Effector CD4-positive, alpha-beta T cell (primary cell): Measurements from ENCODE around the gene HPX.

Experiments
- DNase-seq: peaks from one replicate; pipeline ENCODE4 v3.0.0-alpha.2; 2020

The HPX gene

DNA sequence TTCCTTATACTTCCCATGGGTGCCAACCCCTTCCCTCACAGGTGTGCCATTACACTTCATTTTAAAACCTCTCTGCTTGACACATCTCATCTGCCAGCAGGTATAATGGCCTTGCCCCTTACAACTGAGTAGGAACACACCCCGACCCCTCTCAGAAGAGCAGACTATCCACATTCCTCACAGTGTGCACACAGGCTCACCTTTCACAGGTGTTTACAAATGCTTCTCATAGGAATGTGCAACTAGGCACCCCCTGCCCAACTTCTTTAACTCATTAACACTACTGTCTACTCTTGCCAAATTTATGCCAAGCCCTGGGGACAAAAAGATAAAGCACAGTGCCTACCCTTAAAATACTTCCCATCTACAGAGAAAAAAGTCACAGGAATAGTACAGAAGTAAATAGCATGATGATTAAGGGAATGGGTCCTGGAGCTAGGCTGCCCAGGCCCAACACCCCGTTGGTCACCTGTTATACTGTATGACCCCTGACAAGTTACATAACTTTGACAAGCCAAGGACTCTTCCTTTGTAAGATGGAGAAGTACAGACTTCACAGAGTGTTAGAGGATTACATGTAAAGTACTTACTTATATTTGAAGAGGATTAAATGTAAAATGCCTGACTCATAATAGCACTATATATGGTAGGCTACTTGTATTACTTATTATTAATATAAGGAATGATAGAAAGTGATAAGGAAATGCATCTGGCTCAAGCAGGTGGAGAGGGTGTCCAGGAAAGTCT is 17.7 kb upstream of the HPX start:
- no peak for DNase-seq

DNA sequence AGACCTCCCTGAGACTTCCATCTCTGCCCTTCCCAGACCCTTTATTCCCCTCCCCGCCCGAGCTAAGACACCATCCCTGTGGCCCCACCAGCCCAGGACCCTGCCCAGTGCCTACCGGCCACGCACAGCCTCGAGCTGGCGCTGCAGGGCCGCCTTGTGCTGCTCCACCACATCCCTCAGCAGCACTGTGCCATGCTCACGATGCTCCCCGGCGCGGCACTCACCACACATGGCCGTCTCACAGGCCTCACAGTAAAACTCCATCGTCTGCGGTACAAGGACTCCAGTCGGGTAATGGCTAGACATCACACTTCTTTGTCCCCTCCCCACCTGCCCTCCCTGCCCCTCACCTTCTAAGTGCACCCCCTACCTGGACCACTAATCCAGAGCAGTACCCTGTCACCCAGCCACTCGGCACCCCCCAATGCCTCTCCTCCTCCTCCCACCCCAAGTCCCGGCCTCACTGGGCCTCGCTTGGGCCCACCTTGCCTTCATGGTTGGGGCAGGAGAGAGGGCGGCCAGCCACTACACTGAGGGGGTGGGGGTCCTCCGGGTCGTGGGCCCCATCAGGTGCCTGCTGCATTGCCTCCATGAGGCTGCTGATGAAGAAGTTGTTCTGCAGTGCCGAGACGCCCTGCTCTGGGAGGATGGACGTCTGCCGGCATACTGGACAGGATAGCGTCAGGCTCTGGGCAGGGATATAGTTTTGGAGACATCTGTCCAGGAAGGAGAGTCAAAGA is 17.0 kb upstream of the HPX start:
- no peak for DNase-seq

DNA sequence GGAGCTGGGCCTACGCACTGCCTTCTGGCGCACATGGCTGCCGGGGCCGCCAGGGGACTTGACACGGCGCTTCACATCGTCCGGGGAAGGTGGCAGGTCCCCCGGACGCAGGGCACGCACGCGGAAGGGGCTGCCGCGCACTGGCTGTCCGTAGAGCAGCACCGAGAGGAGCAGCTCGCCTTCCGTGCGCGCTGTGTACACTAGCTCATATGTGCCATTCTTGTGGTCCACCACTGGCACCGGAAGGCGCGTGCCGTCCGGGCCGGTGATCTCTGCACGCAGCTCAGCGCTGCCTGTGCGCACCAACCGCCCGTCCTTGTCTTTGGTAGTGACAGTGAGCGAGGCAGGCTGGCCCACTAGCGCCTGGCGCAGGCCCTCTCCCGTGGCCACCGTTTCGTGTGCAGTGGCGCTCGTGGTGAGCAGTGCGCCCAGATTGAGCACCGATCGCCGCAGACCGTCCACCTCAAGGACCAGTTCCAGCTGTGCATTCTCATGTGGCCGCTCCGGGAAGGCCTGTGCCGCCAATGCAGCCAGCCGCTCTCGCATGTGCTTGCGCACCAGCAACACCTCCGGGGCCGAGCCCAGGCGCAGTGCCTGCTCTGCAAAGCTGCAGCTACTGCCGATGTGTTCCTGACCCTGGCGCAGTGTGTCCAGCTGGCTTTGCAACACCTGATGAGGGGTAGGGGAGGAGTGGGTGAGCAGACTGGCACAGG is 15.7 kb upstream of the HPX start:
- DNase-seq, result no peak

DNA sequence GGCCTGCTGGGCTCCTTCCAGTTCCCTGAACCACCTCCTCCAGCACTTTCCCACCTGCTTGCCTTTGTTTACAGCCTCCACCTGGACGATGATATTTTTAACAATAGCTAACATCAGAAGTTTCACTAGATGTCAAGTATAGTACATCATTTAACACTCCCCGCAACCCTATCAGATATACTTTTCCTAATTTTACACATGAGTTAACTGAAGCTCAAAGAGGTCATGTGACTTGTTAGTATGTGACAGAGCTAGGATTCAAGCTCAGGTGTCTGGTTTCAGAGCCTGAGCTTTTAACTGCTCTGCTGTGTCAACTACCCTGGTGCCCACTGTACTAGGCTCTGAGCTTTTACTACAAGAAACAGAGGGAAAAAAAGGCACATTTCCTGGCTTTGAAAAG is 14.3 kb upstream of the HPX start:
- DNase-seq, result no peak

DNA sequence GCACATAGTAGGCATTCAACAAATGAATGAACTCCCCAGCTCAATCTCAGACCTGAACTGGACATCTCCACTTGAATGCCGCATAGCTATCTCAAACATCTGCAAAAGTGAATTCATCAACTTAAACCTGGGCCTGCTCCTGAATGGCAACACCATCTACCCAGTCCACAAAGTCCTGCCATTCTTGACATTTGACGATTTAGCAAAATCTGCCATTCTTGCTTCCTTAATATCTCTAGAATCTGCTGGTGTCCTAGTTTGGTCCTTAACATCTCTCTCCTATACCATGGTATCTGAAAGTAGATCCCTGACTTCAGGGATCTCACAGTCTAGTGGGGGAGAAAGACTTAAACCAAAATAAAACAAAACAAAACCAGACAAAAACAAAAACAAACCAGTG is 12.4 kb upstream of the HPX start:
- DNase-seq, result no peak

DNA sequence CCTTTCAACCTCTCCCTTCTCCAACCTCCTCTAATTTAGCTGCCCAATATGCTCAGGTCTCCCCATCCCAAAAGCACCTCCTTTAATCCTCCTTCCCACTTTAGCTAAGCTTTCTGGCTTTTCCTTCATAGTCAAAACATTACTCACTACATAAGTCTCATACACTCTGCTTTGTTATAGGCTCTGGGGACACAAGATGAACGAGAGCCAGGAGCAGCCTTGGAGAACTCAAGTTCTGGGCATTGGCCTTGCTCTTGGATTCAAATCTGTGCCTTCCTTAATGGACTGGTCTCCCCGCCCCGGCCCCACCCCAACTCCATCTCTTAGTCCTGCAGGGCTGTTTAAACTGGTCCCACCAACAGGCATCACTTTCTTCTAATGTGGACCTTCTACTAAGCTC is 11.4 kb upstream of the HPX start:
- no peak for DNase-seq

DNA sequence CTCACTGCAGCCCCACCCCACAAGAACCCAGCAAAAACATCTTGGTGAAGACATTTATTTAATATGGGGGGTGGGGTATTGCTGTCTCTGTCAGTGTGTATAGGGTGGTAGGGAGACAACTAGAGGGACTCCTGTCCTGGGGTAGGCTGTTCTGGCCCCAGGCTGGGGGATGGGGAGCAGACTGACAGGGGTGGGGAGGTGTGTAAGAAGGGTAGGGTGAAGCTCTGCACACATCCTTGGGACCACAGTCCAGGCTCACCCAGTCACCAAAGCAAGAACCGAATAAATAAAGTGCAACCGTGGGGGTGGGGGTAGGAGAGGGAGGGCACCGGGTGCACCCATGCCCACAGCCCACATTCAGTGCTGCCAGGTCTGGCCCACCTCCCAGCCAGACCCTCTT is 7.8 kb upstream of the HPX start:
- no peak for DNase-seq

DNA sequence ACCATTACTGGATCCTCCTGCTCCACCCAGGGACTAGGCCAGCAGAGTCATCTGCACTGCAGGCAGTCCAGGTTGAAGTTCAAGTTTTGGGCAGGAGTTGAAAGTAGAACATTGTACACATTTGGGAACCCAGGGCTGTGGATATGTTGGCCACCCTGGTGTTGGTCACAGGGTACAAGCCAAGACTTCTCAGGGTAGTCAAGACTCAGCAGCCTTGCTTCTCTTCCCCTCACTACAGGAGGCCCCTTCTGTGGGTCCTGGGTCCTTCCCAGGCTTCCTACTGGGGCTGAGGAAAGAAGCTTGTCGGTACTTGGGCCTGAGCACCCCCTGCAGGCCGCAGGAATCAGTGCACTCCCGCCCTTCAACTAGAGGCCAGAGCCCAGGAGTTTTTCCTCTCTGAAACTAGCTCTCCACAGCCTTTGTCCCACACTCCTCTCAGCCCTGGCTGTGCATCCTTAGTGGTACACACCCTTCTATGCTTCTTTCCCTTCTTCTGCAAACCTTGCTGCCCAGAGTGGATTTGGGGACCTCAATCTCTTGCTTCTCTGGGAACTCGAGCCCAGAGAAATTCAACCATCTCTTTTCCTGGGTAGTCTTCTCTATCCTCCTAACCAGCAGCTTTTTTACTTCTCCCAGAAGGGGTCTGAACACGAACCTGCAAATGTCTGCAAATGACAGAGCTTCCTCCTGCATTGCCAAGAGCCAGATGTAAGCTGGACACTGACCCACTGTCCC is 2.6 kb upstream of the HPX start:
- DNase-seq, result peak; percentile 35

DNA sequence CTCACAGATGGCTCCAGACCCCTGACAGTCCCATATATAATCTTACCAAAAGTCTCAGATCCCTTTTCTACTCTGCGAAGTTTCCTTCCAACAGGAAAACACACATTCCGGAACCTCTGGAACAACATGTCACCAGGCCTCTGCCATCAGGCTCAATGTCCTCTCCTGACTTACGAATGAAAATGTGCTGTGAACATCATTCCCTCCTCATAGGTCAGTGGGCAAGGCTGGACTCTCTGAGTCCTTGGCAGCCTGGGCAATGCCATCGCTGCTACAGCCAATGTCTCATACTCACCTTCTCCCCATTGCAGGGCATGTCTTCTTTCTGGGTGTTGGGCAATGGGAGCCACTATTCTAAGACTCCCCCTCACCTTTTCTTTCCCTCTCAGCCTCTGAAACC is 1.7 kb upstream of the HPX start:
- no peak for DNase-seq

DNA sequence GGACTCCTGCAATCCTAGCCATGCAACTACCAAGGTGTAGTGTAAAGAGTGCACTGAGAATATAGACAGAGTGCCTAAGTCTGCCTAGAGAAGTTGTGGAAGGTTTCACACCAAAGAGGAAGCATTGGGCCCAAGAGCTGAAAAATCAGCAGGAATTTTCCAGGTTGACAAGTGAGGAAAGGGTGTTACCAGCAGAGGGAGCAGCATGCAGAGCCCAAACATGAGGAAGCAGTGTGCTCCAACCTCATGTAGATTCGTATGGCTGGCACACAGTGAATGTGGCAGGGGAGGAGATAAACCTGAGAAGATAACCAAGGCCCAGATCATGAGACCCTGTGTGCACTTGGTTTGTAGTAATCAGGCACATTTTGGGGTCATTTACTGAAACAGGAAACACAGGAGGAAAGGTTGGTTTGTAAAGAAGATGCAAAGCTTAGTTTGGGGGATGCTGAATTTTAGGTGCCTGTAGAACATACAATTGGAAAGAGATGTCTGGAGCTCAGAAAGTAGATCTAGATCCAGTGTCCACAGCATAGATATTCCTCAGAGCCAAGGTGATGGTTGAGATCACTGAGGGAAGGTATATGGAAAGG is 1.7 kb downstream of the HPX start:
- DNase-seq, result no peak

DNA sequence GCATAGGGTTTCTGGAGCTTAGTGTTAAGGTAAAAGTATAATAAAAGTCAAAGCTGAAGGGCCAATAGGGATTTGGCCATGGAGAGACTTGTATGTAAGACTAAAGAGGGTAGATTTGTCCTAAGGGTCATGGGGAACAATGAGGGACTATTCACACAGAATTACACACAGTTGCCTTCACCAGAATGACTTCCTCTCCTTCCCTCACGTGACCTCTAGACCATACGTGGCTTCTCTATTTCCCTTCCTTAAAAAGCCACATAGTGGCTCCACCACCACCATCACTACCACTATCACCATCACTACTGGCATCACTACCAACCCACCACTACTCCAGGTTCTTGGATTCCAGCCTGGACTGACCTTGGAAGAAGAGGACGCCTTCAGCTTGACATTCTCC is 2.8 kb downstream of the HPX start:
- DNase-seq, result no peak

DNA sequence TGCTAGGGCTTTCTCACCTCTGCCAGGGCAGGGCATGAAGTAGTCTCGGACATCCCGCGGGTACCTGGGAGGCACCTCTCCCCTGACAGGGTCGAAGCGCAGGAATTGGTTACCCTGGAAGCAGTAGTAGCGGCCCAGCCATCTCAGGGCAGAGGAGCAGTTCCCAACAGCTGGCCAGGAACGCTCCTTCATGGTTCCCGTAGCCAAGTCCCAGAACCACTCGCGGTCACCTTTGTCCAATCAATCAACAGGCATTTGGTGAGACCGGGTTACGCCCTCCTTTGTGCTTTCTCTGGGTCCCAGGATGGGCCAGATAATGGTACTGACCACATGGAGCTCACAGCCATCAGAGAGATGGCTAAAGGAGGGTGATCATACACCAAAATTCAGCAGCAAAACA is 3.4 kb downstream of the HPX start:
- no peak for DNase-seq

DNA sequence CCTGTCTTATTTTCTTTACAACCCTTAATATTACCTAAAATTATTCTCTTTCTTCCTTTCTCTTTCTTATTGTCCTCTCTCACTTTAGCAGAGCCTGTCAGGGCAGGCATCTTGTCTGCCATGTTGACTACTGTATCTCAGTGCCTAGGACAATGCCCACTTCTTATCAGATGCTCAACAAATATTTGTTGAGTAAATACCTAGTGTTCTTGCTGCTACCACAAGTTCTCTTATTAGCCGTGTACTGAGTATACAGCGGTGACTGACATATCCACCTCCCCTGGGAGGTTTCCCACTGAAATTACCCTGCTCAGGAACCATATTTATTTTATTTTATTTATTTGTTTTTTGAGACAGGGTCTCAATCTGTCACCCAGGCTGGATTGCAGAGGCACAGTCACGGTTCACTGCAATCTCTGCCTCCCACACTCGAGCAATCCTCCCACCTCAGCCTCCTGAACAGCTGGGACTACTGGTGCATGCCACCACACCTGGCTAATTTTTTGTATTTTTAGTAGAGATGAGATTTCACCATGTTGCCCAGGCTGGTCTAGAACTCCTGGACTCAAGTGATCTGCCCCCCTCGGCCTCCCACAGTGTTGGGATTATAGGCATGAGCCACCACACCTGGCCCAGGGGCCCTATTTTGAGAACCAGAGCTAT is 6.7 kb downstream of the HPX start:
- DNase-seq, result no peak

DNA sequence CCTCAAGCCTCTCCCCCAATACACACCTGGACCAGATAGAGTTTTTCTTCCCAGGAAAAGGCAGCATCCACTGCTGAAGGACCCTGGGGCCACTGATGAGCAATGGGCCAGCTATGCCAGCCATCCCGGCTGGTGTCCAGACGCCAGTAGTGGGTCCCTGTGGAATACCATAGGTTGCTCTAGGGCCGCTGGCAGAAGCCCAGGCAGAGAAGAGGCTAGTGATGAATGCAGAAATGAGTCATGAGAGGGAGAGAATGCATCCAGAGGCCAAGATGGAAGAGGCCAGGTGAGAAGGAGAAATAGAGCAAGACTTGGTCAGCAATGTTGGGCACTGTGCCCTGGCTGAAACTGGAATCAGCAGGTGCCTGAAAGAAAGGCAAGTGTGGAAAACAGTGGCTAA is 8.9 kb downstream of the HPX start:
- DNase-seq, result no peak

DNA sequence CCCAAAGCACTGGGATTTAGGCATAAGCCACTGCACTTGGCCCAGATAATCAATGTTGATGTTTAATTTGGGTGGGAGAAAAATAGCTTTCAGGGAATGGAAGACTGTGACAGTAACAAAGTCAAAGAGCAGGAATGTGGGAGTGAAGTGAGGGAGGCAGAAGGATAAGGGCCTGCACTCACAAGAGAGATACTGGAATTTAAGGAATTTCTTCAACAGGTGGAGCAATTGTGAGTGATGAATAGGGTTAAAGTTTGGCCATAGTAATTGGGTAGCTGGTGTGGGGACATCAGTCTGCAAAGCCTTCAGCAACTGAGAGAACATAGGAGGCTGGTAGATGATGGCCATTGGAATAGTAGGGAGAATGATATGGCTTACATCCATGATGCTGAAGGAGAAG is 13.3 kb downstream of the HPX start:
- no peak for DNase-seq

DNA sequence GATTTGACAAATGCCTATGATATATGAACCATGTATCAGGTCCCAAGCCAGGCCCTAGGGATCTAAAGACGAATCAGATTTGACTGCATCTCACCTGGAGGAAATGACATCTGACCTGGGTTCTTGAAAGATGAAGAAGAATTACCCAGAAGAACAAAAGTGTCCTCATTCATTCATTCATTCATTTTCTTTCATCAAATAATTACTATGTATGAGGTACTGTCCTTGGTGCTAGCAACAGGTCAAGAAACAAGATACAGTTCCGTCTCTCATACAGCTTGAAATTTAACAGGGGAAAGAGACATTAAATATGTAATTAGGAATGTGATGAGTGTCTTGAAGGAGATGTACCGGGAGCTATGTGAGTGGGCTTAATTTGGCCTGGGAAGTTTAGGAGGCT is 20.1 kb downstream of the HPX start:
- DNase-seq, result no peak

DNA sequence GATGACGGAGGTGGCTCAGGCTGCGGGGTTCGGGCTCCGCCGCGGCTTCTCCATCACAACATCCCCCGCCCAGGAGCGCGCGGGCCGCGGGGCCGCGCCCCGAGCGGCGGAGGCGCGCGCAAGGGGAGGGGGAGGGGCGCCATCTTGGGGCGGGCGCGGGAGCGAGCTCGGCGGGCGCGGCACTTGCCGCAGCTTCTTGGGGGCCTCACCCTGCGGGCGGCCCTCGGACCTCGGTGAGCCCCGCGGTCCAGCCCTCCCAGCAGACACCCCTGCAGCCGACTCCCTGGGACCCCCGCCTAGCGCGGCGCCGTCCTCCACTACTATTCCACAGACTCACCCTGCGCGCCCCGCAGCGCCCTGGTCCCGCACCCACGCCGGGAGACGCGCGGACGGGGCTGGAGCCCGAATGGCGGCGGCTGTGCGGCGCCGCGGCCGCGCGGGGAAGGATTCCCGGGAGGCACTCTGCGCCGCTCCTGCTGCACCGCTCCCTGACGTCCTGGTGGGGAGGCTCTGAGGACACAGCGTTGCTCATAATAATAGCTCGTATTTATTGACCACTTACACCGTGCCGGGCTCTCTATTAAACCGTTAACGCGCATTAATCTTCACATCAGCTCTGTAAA is 21.7 kb downstream of the HPX start, which contains the start of gene APBB1:
Gene APBB1 (minus strand): TSS at position 86 of the 623 bp plus-strand sequence. CDS start 7,747 bp downstream, outside the sequence.
- DNase-seq, result peak; percentile 64

DNA sequence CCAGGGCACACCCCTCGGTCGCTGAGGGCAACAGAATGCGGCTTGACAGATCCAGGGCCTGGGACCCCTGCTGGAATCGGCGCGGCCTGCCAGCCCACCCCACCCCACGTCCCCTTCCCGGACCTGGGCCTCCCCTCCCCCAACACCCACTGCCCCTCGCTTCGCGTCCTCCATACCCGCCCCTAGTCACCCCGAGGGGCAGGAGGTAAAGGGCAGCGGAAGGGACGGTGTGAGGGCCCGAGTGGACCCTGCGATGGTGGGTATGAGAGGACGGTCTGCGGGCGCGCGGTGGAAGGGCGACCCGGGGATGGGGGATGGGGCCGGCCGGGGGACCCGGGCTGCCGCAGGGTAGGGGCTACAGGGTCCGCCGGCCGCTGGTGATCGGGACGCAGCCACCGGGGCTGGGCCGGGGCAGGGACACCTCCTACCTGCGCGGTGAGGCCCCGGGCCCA is 22.2 kb downstream of the HPX start:
- no peak for DNase-seq

DNA sequence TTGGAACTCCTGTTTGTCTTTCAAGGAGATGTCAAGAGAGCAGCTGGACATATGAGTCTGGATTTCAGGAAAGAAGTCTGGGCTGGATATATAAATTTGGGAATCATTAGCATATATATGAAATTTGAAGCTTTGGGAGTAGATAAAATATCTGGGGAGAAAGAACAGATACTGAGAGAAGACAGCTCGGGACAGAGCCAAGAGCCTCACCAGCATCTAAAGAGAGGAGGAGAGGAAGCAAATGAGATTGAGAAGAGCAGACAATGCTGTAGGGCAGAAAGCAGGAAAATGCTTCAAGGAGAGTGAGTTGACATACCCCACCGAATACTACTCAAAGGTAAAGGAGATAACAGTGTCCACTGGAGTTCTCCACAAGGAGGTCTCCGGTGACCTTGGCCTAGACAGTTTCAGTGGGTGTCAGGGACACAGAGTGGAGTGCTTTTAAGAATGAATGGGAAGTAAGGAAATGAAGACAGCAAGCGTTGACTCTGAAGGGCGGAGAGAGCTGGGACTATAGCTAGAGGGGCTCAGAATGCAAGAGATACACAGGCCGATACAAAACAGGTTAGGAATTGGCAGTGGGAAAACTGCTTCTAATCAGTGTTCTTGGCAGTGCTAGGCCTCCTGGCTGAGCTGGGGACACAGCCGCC is 22.8 kb downstream of the HPX start:
- DNase-seq, result no peak

DNA sequence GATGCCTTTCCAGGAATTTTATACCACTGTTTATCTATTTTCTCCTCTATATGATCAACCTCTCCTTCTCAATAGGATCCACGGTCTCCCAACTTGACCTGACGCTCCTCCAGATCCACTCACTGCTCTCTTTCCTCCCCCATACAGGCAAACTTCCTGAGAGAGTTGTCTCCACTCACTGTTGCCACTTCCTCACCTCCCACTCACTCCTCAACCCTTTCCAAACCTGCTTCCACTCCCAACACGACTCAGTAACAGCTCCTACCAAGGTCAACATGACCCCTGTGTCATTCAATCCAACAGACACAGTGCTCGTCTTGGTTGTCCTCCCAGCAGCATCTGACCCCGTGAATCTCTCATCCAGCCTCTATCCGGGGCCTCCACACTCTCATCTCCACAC is 25.0 kb downstream of the HPX start:
- DNase-seq, result no peak

DNA sequence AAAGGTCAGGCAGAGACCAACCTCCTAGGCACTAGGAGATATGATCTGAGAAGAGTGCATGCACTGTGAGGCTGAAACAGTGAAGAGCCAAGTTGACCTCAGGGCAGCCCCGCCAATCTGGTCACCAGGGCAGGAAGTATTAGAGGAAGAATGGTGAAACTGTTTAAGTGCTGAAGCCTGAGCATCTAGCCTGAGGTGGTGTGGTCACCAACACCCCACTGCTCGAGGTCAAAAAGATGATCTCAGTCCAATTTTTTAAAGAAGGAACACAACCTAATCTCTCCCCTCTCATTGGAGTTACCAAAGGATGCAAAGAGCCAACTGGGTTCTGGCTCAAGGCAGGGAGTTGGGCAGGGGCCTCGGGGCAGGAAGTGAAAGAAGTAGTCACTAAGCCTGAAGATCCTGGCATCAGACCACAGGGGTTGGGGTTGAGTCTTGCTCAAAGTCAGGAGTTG is 25.9 kb downstream of the HPX start:
- DNase-seq, result no peak
